ENCODE measurements around the gene SORCS1. TPM values are rescaled to one million over a fixed set of nuclear protein-coding genes. Genes with fewer than 3 reads are reported as not detected.

SORCS1 gene
- total RNA-seq, 2 experiments from 2014 or later = not detected

DNA sequence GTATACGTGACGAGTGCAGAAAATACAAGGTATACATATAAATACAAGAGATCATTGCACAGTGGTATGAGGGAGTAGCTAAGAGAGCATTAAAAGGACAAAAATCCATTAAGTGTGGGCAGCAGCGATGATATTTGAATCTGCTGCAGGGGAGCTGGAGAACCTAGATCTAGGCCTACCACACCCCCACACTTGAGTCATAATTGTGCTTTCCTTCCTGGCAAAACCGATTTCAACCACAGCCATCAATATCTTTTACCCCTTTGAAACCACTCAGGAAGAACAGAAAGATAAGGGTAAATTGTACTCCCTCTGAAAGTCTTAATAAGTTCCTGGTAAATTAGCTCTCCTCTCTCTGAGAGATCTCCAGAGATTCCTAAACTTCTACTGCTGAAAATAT lies 345.0 kb downstream of the SORCS1 start:
- intact Hi-C loops (cut with micrococcal nuclease) = no loop called here
- Mint-ChIP-seq H3K27me3 (no peaks in the 10 kb centered on the region), H3K4me1 (ENCODE audit: low read depth) (peaks cover 2% of the 10 kb centered on the region), H3K36me3 (ENCODE audit: low read depth) (no peaks in the 10 kb centered on the region), H3K27ac (no peak overlapping the region), H3K9me3 (no peaks in the 10 kb centered on the region), H3K4me3 (no peak overlapping the region)
- CTCF ChIA-PET = no interaction called here
- POLR2A ChIA-PET = no interaction called here
- ATAC-seq (no peak), DNase-seq (no peak)
- TF ChIP-seq CTCF (IDR thresholded peaks at IDR 0.05) = no peak

- no peaks in the 10 kb centered on the region for H3K9me3 Mint-ChIP-seq
- H3K4me1 Mint-ChIP-seq (ENCODE audit: low read depth) = peaks cover 2% of the 10 kb centered on the region
- DNase-seq (no peak), ATAC-seq (no peak)
- H3K27ac Mint-ChIP-seq = no peak overlapping the region
- CTCF ChIA-PET = no interaction called here
- POLR2A ChIA-PET = no interaction called here
- no peaks in the 10 kb centered on the region for H3K36me3 Mint-ChIP-seq (ENCODE audit: low read depth)
- no peak for TF ChIP-seq CTCF (IDR thresholded peaks at IDR 0.05)
- no peak overlapping the region for H3K4me3 Mint-ChIP-seq
- intact Hi-C loops (cut with micrococcal nuclease) = no loop called here
- H3K27me3 Mint-ChIP-seq = no peaks in the 10 kb centered on the region
Observed at GRCh38 chr10:106816318-106817085, 348.0 kb downstream of the SORCS1 start.

- intact Hi-C loops (cut with micrococcal nuclease) = no loop called here
- POLR2A ChIA-PET = no interaction called here
- H3K27me3 Mint-ChIP-seq = no peaks in the 10 kb centered on the region
- no peak for TF ChIP-seq CTCF (IDR thresholded peaks at IDR 0.05)
- ATAC-seq = no peak
- no peak overlapping the region for H3K4me3 Mint-ChIP-seq
- H3K36me3 Mint-ChIP-seq (ENCODE audit: low read depth) = no peaks in the 10 kb centered on the region
- H3K27ac Mint-ChIP-seq = no peak overlapping the region
- DNase-seq = no peak
- H3K4me1 Mint-ChIP-seq (ENCODE audit: low read depth) = peaks cover 2% of the 10 kb centered on the region
- peaks cover 2% of the 10 kb centered on the region for H3K9me3 Mint-ChIP-seq
- CTCF ChIA-PET = no interaction called here
Observed at GRCh38 chr10:106815427-106816043, 349.0 kb downstream of the SORCS1 start.

GRCh38 chr10:106804992-106805582 lies 359.4 kb downstream of the SORCS1 start:
- no peak overlapping the region for H3K4me3 Mint-ChIP-seq
- no peak overlapping the region for H3K27ac Mint-ChIP-seq
- no peaks in the 10 kb centered on the region for H3K4me1 Mint-ChIP-seq (ENCODE audit: low read depth)
- no peak for TF ChIP-seq CTCF (IDR thresholded peaks at IDR 0.05)
- intact Hi-C loops (cut with micrococcal nuclease) = no loop called here
- ATAC-seq (no peak), DNase-seq (no peak)
- CTCF ChIA-PET = no interaction called here
- peaks cover 7% of the 10 kb centered on the region for H3K9me3 Mint-ChIP-seq
- POLR2A ChIA-PET = no interaction called here
- H3K36me3 Mint-ChIP-seq (ENCODE audit: low read depth) = no peaks in the 10 kb centered on the region
- peaks cover 2% of the 10 kb centered on the region for H3K27me3 Mint-ChIP-seq

DNA sequence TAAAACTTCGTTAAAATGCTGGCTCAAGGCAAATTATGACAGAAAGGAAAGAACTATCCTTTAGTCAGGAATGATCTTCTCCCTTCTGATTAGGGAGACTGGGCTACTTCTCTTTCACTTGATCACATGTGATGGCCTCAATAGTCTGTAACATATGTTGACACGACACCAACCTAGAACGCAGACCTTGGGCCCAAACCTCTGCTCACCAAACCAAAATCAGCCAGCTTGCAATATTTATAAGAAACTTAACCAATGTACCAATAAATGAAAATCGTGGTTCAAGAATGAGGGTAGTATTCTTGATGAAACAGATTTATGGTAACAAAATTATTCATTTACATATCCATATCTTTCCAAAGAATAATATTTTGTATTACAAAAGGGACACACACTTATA lies 361.6 kb downstream of the SORCS1 start:
- Mint-ChIP-seq H3K27ac (no peak overlapping the region), H3K9me3 (peaks cover 9% of the 10 kb centered on the region), H3K36me3 (ENCODE audit: low read depth) (no peaks in the 10 kb centered on the region), H3K4me3 (no peak overlapping the region), H3K4me1 (ENCODE audit: low read depth) (no peaks in the 10 kb centered on the region), H3K27me3 (peaks cover 2% of the 10 kb centered on the region)
- intact Hi-C loops (cut with micrococcal nuclease) = no loop called here
- DNase-seq (no peak), ATAC-seq (no peak)
- no peak for TF ChIP-seq CTCF (IDR thresholded peaks at IDR 0.05)
- ChIA-PET POLR2A (no interaction called here), CTCF (no interaction called here)

Data from activated CD8-positive, alpha-beta T cell treated with anti-CD3 and anti-CD28 coated beads for 36 hours (primary cell).